Cardiac fibroblast (primary cell): ENCODE measurements around the gene RNF182.
A peak's percentile ranks its signal among the peaks of the same experiment; 100 is the strongest.
"Not testable (repeated sequence)": the region's sequence is repeated elsewhere in the genome, so short reads cannot be mapped to it uniquely, and the experiment has no call there.

Experiments
- DNase-seq, 2 donors: peaks; one replicate each; pipeline versions ENCODE4 v3.0.0 to v3.0.0-alpha.2; 2010; ENCODE audit warnings: low read depth in 2 of 2
- H3K4me3 ChIP-seq, 2 donors: replicated peaks in 1 of 2; 1 replicate in 1 of 2; 2 replicates in 1 of 2; pipeline ENCODE4 v1.5.1; 2011; ENCODE audit warnings: low read depth in 2 of 2, low read length in 2 of 2, mild to moderate bottlenecking in 2 of 2, moderate library complexity in 1 of 2
- CTCF ChIP-seq: IDR thresholded peaks from one replicate; pipeline ENCODE4 v1.5.1; 2011; ENCODE audit warnings: low read depth, mild to moderate bottlenecking, low read length, inconsistent platforms

The RNF182 gene

GRCh38 chr6:13924949-13925881 lies at the start of gene RNF182:
RNF182 (plus strand) TSS chr6:13924952; CDS start chr6:13977120, 52,168 bp downstream.
- peak within 1 kb of the TSS; percentile 50 to 57 for H3K4me3 ChIP-seq
- DNase-seq, result no peak
- no peak for TF ChIP-seq CTCF

- H3K4me3 ChIP-seq, result no peak overlapping the region
- DNase-seq, result peak; percentile 9 to 36
- no peak for TF ChIP-seq CTCF
These were observed 47.7 kb upstream of the RNF182 start for GRCh38 chr6:13877051-13877450.

GRCh38 chr6:13880061-13880663 lies 44.6 kb upstream of the RNF182 start:
- not testable (repeated sequence) for H3K4me3 ChIP-seq
- peak in 1 of 2 donors; percentile 10 for DNase-seq

GRCh38 chr6:13881621-13882165 lies 43.1 kb upstream of the RNF182 start:
- H3K4me3 ChIP-seq, result no peak overlapping the region
- TF ChIP-seq CTCF, result no peak
- no peak for DNase-seq

- DNase-seq, result no peak
- H3K4me3 ChIP-seq, result no peak overlapping the region
- TF ChIP-seq CTCF, result no peak
These were observed 40.8 kb upstream of the RNF182 start for GRCh38 chr6:13883966-13884365.

GRCh38 chr6:13884397-13884796 lies 40.4 kb upstream of the RNF182 start:
- no peak for DNase-seq
- no peak for TF ChIP-seq CTCF
- no peak overlapping the region for H3K4me3 ChIP-seq

- DNase-seq, result no peak
- no peak for TF ChIP-seq CTCF
- H3K4me3 ChIP-seq, result no peak overlapping the region
These were observed 39.2 kb upstream of the RNF182 start for GRCh38 chr6:13885601-13886000.
